Endothelial cell (in vitro differentiated cells): ENCODE measurements around the gene CCT7. TPM values are rescaled to one million over a fixed set of nuclear protein-coding genes. Genes with fewer than 3 reads are reported as not detected.

Experiments used
- DNase-seq: peaks from one replicate; pipeline ENCODE4 v3.0.0; 2021; ENCODE audit warnings: low spot score
- H3K27ac Mint-ChIP-seq: one replicate; pipeline ENCODE4 v1.8.0; 2021; ENCODE audit warnings: mixed read lengths, inconsistent platforms; ENCODE audit not compliant: unreplicated experiment
- H3K27me3 Mint-ChIP-seq: one replicate; pipeline ENCODE4 v1.8.0; 2021; ENCODE audit warnings: mild to moderate bottlenecking, moderate library complexity, mixed read lengths, inconsistent platforms; ENCODE audit not compliant: unreplicated experiment
- H3K36me3 Mint-ChIP-seq: one replicate; pipeline ENCODE4 v1.8.0; 2021; ENCODE audit warnings: mild to moderate bottlenecking, low read depth, mixed read lengths, inconsistent platforms; ENCODE audit not compliant: unreplicated experiment
- H3K4me1 Mint-ChIP-seq: one replicate; pipeline ENCODE4 v1.8.0; 2021; ENCODE audit warnings: mild to moderate bottlenecking, mixed read lengths, inconsistent platforms; ENCODE audit not compliant: unreplicated experiment
- H3K4me3 Mint-ChIP-seq: one replicate; pipeline ENCODE4 v1.8.0; 2021; ENCODE audit warnings: mild to moderate bottlenecking, mixed read lengths, inconsistent platforms; ENCODE audit not compliant: unreplicated experiment
- H3K9me3 Mint-ChIP-seq: one replicate; pipeline ENCODE4 v1.8.0; 2021; ENCODE audit warnings: mixed read lengths, inconsistent platforms; ENCODE audit not compliant: unreplicated experiment
- CTCF ChIP-seq: fragments of 200-600 bp; sonication (generic); IDR thresholded peaks from one replicate; pipeline ENCODE4 v1.5.0; 2021; ENCODE audit warnings: antibody characterized with exemption; ENCODE audit not compliant: unreplicated experiment
- total RNA-seq: library from RNA; stranded (reverse); fragmentation: NEBNext Ultra II Directional; extraction: Animal tissue kit (Norgen Biotek cat#: 25700); gene quantifications from one replicate; pipeline ENCODE4 v1.2.1, GENCODE V29; 2021; ENCODE audit not compliant: unreplicated experiment

Gene CCT7
- total RNA-seq, 1 donor from 2014 or later = 183 TPM

- DNase-seq = no peak
- TF ChIP-seq CTCF = no peak
- Mint-ChIP-seq H3K9me3 (no peaks in the 10 kb centered on the region), H3K4me1 (peaks cover 19% of the 10 kb centered on the region), H3K27me3 (peaks cover 7% of the 10 kb centered on the region), H3K27ac (peak overlapping the region; percentile 24), H3K4me3 (no peak overlapping the region), H3K36me3 (peaks cover 18% of the 10 kb centered on the region)
Observed at GRCh38 chr2:73217160-73217559, 16.9 kb upstream of the CCT7 start.

DNA sequence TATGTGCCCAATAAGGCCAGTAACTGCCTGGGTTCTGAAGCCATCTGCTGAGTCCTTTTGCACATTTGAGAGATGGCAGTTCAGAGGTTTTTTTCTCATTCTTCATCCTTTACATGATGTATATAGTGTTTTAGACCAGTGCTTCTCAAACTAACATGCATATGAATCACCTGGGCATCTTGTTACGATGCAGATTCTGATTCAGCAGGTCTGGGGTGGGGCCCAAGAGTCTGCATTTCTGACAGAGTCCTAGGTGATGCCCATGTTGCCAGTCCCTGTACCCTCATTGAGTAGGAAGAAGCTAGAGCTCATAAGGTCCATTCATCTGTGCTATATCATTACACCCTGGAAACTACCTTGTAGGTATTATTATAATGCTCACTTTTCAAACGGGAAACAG is 16.3 kb upstream of the CCT7 start:
- Mint-ChIP-seq H3K27ac (no peak overlapping the region), H3K27me3 (peaks cover 6% of the 10 kb centered on the region), H3K4me1 (peaks cover 19% of the 10 kb centered on the region), H3K4me3 (no peak overlapping the region), H3K36me3 (peaks cover 20% of the 10 kb centered on the region), H3K9me3 (no peaks in the 10 kb centered on the region)
- TF ChIP-seq CTCF = no peak
- no peak for DNase-seq

DNA sequence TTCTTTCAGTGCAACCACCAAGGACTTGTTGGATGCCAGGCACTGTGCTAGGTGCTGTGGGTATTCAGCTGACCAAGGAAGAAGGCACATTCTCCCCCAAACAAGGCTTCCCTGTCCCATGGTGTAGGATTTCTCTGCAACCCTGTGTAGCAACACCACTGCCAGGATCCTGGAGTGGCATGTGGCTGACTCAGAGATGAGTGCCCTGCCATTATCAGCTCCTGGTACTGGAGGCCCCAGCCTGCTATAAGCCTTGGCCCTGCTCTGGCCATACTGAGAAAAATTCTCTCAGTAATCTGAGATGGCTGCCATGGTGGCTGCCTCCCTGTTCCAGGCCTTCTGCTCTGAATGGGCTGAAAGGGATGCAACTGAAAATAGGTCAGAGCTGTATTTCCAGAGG is 15.8 kb upstream of the CCT7 start:
- peaks cover 19% of the 10 kb centered on the region for H3K4me1 Mint-ChIP-seq
- H3K9me3 Mint-ChIP-seq = no peaks in the 10 kb centered on the region
- H3K4me3 Mint-ChIP-seq = no peak overlapping the region
- peaks cover 20% of the 10 kb centered on the region for H3K36me3 Mint-ChIP-seq
- H3K27ac Mint-ChIP-seq = no peak overlapping the region
- peaks cover 1% of the 10 kb centered on the region for H3K27me3 Mint-ChIP-seq
- no peak for TF ChIP-seq CTCF
- no peak for DNase-seq

DNA sequence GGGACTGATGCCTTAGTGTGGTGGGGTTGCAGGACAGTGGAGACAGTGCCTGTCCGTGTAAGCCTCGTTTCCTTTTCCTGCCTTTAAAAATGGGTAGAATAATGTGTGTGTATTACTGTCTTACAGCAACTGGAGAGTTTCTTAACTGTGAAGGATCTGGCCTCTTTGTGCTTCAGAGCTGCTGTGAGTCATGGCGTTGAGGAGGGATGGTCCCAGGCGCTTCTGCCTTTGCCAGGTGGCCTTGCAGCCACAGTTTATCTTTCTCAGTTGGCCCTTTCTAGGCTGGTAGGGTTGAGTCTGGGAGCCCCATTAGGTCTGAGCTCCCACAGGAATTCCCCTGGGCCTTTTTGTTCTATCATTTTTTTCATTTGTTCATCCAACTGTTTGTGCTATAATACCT is 10.3 kb upstream of the CCT7 start:
- Mint-ChIP-seq H3K4me1 (peaks cover 3% of the 10 kb centered on the region), H3K27ac (no peak overlapping the region), H3K27me3 (no peaks in the 10 kb centered on the region), H3K4me3 (no peak overlapping the region), H3K9me3 (no peaks in the 10 kb centered on the region), H3K36me3 (peaks cover 25% of the 10 kb centered on the region)
- DNase-seq = no peak
- no peak for TF ChIP-seq CTCF

GRCh38 chr2:73225513-73226360 is 8.4 kb upstream of the CCT7 start:
- no peak overlapping the region for H3K27ac Mint-ChIP-seq
- H3K4me1 Mint-ChIP-seq = peaks cover 3% of the 10 kb centered on the region
- no peak overlapping the region for H3K4me3 Mint-ChIP-seq
- H3K36me3 Mint-ChIP-seq = peaks cover 31% of the 10 kb centered on the region
- no peaks in the 10 kb centered on the region for H3K9me3 Mint-ChIP-seq
- peaks cover 3% of the 10 kb centered on the region for H3K27me3 Mint-ChIP-seq
- TF ChIP-seq CTCF = no peak
- no peak for DNase-seq
